ENCODE measurements around the gene IL1RAPL2.

DNA sequence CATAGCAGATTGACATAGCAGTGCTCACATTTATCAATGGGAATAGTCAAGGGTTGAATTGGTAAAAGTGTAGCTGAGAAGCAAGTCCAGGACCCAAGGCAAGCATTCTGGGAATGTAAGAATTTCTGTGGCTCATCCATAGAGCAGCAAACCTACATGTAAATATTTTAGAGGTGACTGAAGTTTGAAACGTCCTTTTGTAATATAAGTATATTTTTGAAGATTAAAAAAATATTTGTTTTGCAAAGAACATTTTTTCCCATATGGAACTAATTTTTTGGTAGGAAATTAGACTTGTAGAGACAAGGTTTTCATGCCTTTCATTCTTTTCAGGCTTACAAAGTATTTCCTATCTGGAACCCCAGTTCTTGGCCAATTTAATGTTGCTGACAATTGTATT is 550.5 kb downstream of the IL1RAPL2 start:
- TF ChIP-seq, protein P1, sequence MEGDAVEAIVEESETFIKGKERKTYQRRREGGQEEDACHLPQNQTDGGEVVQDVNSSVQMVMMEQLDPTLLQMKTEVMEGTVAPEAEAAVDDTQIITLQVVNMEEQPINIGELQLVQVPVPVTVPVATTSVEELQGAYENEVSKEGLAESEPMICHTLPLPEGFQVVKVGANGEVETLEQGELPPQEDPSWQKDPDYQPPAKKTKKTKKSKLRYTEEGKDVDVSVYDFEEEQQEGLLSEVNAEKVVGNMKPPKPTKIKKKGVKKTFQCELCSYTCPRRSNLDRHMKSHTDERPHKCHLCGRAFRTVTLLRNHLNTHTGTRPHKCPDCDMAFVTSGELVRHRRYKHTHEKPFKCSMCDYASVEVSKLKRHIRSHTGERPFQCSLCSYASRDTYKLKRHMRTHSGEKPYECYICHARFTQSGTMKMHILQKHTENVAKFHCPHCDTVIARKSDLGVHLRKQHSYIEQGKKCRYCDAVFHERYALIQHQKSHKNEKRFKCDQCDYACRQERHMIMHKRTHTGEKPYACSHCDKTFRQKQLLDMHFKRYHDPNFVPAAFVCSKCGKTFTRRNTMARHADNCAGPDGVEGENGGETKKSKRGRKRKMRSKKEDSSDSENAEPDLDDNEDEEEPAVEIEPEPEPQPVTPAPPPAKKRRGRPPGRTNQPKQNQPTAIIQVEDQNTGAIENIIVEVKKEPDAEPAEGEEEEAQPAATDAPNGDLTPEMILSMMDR (IDR thresholded peaks at IDR 0.05): no peak
- TF ChIP-seq POLR2A (IDR thresholded peaks at IDR 0.05) (no peak), POLR2AphosphoS5 (IDR thresholded peaks at IDR 0.05) (no peak), EP300 (IDR thresholded peaks at IDR 0.05; ENCODE audit: low read depth) (no peak)

Data from transverse colon (tissue), 4 donors.